ENCODE data around the gene KLHDC3.

DNA sequence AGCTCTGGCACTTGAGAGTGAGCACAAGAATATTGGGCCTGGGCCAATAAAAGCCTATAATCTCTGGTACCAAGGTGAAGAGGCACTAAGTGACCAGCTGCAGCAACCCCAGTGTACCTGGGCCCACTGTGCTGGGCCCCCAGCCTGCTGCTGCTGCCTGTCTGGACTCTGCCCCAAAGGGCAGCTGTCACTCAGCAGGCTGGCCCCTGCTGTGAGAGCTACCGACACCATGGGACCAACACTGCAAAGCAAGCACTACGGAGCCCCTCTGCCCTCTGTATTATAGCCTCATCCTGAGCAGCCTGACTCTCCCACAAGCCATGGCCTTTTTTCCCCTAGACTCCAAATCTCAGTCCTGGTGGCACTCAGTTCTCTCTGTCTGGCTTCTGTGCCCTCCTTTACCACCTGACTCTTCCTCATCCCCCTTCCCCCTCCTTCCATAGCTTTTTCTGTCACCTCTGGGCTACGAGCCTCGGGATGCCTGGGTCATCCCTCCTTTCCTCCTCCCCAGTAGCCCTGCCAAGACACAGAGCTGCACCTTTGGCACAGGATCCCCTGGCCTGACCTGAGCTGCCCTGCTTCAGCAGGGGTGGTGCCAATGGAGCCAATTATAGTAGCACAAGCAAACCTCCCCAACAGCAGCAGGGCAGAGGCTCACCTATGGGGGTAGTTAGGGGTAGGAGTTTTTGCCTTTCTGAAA lies 21.6 kb downstream of the KLHDC3 start:
- TF ChIP-seq, protein P1, sequence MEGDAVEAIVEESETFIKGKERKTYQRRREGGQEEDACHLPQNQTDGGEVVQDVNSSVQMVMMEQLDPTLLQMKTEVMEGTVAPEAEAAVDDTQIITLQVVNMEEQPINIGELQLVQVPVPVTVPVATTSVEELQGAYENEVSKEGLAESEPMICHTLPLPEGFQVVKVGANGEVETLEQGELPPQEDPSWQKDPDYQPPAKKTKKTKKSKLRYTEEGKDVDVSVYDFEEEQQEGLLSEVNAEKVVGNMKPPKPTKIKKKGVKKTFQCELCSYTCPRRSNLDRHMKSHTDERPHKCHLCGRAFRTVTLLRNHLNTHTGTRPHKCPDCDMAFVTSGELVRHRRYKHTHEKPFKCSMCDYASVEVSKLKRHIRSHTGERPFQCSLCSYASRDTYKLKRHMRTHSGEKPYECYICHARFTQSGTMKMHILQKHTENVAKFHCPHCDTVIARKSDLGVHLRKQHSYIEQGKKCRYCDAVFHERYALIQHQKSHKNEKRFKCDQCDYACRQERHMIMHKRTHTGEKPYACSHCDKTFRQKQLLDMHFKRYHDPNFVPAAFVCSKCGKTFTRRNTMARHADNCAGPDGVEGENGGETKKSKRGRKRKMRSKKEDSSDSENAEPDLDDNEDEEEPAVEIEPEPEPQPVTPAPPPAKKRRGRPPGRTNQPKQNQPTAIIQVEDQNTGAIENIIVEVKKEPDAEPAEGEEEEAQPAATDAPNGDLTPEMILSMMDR (IDR thresholded peaks at IDR 0.05; ENCODE audit: low read depth, low read length, poor library complexity, severe bottlenecking): no peak
- no peak for TF ChIP-seq EZH2phosphoT487 (IDR thresholded peaks at IDR 0.05; ENCODE audit: borderline replicate concordance, low read length)

Data from DOHH2 (cell line).